Urinary bladder (tissue), 4 donors: ENCODE measurements around the gene DDN. TPM values are rescaled to one million over a fixed set of nuclear protein-coding genes. Genes with fewer than 3 reads are reported as not detected.
A peak's percentile ranks its signal among the peaks of the same experiment; 100 is the strongest.

Source experiments
- DNase-seq: peaks from one replicate; pipeline ENCODE4 v3.0.0-alpha.2; 2015; ENCODE audit errors: extremely low spot score
- H3K27ac ChIP-seq: one replicate; pipeline ENCODE4 v1.5.1; 2013; ENCODE audit warnings: low read depth, mild to moderate bottlenecking, moderate library complexity
- H3K36me3 ChIP-seq: one replicate; pipeline ENCODE4 v1.6.1; 2013; ENCODE audit warnings: mild to moderate bottlenecking, moderate library complexity; ENCODE audit not compliant: insufficient read depth
- H3K4me1 ChIP-seq: one replicate; pipeline ENCODE4 v1.6.1; 2013; ENCODE audit warnings: mild to moderate bottlenecking, moderate library complexity; ENCODE audit not compliant: insufficient read depth
- H3K4me3 ChIP-seq: one replicate; pipeline ENCODE4 v1.5.1; 2013; ENCODE audit warnings: low read depth, low read length
- WGBS: extraction: QIAGEN DNeasy Blood & Tissue Kit; methylation state at CpG from one replicate; pipeline ENCODE4 v1.1.7; 2013; 5-methylcytosine and 5-hydroxymethylcytosine counted together
- polyA plus RNA-seq: library from polyadenylated mRNA; stranded (reverse); fragments of 200-250 nt; gene quantifications from one replicate; pipeline ENCODE4 v1.2.3, GENCODE V29; 2013
- total RNA-seq: library from RNA; depleted of rRNA; stranded (reverse); fragments of >200 nt; gene quantifications from one replicate; pipeline ENCODE4 v1.2.3, GENCODE V29; 2014
- donor health status: healthy with polysubstance abuse.
- donor health status: healthy.

The DDN gene
- total and polyA plus RNA-seq, 2 donors, result 0.74 TPM; not detected in 1

- no peak overlapping the region for H3K27ac ChIP-seq
- DNase-seq, result no peak
- no peaks in the 10 kb centered on the region for H3K36me3 ChIP-seq
- 4% methylated on average over 45 of the region's 45 CpGs for WGBS
- H3K4me3 ChIP-seq, result peak overlapping the region; percentile 24
- no peaks in the 10 kb centered on the region for H3K4me1 ChIP-seq
Measured at GRCh38 chr12:48978741-48979601, 20.2 kb downstream of the DDN start.

GRCh38 chr12:48978291-48978740 is 20.9 kb downstream of the DDN start, which contains the start of gene WNT1:
WNT1 (plus strand) TSS chr12:48978322; CDS start chr12:48978651, 329 bp downstream.
- no peaks in the 10 kb centered on the region for H3K4me1 ChIP-seq
- H3K4me3 ChIP-seq, result peak within 1 kb of the TSS; percentile 24
- no peaks in the 10 kb centered on the region for H3K36me3 ChIP-seq
- DNase-seq, result no peak
- 1% methylated on average over 45 of the region's 45 CpGs for WGBS
- H3K27ac ChIP-seq, result no peak within 1 kb of the TSS

- 11% methylated on average over 50 of the region's 50 CpGs for WGBS
- no peak for DNase-seq
- peak overlapping the region; percentile 24 for H3K4me3 ChIP-seq
- no peak overlapping the region for H3K27ac ChIP-seq
- H3K36me3 ChIP-seq, result no peaks in the 10 kb centered on the region
- no peaks in the 10 kb centered on the region for H3K4me1 ChIP-seq
Measured at GRCh38 chr12:48977290-48978281, 21.6 kb downstream of the DDN start.

GRCh38 chr12:48973941-48974673 is 25.1 kb downstream of the DDN start:
- WGBS, result 15% methylated on average over 19 of the region's 19 CpGs
- H3K4me1 ChIP-seq, result no peaks in the 10 kb centered on the region
- H3K36me3 ChIP-seq, result no peaks in the 10 kb centered on the region
- no peak for DNase-seq
- H3K27ac ChIP-seq, result no peak overlapping the region
- no peak overlapping the region for H3K4me3 ChIP-seq

GRCh38 chr12:48973531-48973930 is 25.6 kb downstream of the DDN start:
- no peak for DNase-seq
- no peak overlapping the region for H3K4me3 ChIP-seq
- no peaks in the 10 kb centered on the region for H3K4me1 ChIP-seq
- H3K27ac ChIP-seq, result no peak overlapping the region
- 15% methylated on average over 12 of the region's 12 CpGs for whole genome bisulfite sequencing
- no peaks in the 10 kb centered on the region for H3K36me3 ChIP-seq

- WGBS, result 32% methylated on average over 3 of the region's 3 CpGs
- H3K36me3 ChIP-seq, result no peaks in the 10 kb centered on the region
- no peaks in the 10 kb centered on the region for H3K4me1 ChIP-seq
- H3K27ac ChIP-seq, result no peak overlapping the region
- H3K4me3 ChIP-seq, result no peak overlapping the region
- no peak for DNase-seq
Measured at GRCh38 chr12:48972952-48973483, 26.2 kb downstream of the DDN start.

GRCh38 chr12:48972213-48972951 is 26.8 kb downstream of the DDN start:
- no peak overlapping the region for H3K4me3 ChIP-seq
- WGBS, result 14% methylated on average over 23 of the region's 23 CpGs
- H3K36me3 ChIP-seq, result no peaks in the 10 kb centered on the region
- H3K27ac ChIP-seq, result no peak overlapping the region
- H3K4me1 ChIP-seq, result no peaks in the 10 kb centered on the region
- no peak for DNase-seq

GRCh38 chr12:48970702-48971334 is 28.4 kb downstream of the DDN start:
- H3K27ac ChIP-seq, result no peak overlapping the region
- WGBS, result 35% methylated on average over 10 of the region's 10 CpGs
- no peaks in the 10 kb centered on the region for H3K4me1 ChIP-seq
- no peak for DNase-seq
- no peak overlapping the region for H3K4me3 ChIP-seq
- no peaks in the 10 kb centered on the region for H3K36me3 ChIP-seq

GRCh38 chr12:48969833-48970701 is 29.1 kb downstream of the DDN start:
- Histone ChIP-seq H3K36me3 (no peaks in the 10 kb centered on the region), H3K4me3 (no peak overlapping the region), H3K4me1 (no peaks in the 10 kb centered on the region), H3K27ac (no peak overlapping the region)
- DNase-seq, result no peak
- WGBS, result 8% methylated on average over 77 of the region's 77 CpGs

- Histone ChIP-seq H3K4me1 (no peaks in the 10 kb centered on the region), H3K27ac (no peak overlapping the region), H3K36me3 (no peaks in the 10 kb centered on the region), H3K4me3 (no peak overlapping the region)
- no peak for DNase-seq
- 45% methylated on average over 8 of the region's 8 CpGs for WGBS
Measured at GRCh38 chr12:48969160-48969771, 29.9 kb downstream of the DDN start.

GRCh38 chr12:48968467-48968866 is 30.7 kb downstream of the DDN start:
- no peaks in the 10 kb centered on the region for H3K4me1 ChIP-seq
- H3K27ac ChIP-seq, result no peak overlapping the region
- no peaks in the 10 kb centered on the region for H3K36me3 ChIP-seq
- H3K4me3 ChIP-seq, result no peak overlapping the region
- DNase-seq, result no peak
- 77% methylated on average over 3 of the region's 3 CpGs for WGBS
